Astrocyte (in vitro differentiated cells and primary cell): ENCODE results near the gene POU2AF1.

Experiments used
- EZH2 ChIP-seq: IDR thresholded peaks from 2 replicates; pipeline ENCODE4 v1.6.1; 2012; ENCODE audit warnings: mild to moderate bottlenecking, low read length, inconsistent platforms; ENCODE audit not compliant: insufficient read depth
- TF ChIP-seq, protein P1 (sequence below): IDR thresholded peaks from 2 replicates; pipeline ENCODE4 v1.5.1; 2011; ENCODE audit warnings: low read depth, mild to moderate bottlenecking, inconsistent platforms, low read length, moderate library complexity; ENCODE audit not compliant: insufficient read depth

DNA sequence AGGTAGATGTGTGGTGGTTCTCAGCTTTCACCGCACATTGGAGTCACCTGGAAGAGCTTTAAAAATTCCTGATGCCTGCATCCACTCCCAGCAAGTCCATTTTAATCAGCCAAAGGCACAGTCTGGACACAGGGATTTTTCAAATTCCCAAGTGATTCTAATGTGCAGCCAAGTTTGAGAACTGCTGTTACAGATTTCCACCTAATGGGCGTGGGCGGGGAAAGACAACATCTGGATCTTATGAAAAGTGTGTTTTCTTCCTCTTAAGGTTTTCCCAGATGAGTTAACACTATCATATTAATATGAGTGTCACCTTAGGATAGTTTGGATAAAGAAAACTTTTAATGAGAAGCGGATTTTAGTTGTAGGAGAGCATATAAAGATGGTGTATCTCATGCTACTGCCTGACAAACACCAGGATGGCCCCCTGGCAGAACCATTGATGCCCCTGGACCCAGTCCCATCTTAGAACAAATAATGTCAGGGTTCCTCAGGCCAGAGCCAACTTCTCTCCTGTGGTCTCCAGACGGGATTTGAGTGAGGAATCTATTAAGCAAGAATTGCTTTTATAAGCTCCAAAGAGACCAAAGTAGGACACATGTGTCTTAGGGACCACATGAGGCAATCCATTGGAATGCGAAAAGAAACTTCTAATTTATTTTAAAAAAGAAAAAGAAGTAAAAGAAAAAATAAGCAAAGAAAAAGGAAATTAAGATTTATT lies 31.9 kb downstream of the POU2AF1 start:
- no peak for TF ChIP-seq EZH2
- TF ChIP-seq, protein P1, sequence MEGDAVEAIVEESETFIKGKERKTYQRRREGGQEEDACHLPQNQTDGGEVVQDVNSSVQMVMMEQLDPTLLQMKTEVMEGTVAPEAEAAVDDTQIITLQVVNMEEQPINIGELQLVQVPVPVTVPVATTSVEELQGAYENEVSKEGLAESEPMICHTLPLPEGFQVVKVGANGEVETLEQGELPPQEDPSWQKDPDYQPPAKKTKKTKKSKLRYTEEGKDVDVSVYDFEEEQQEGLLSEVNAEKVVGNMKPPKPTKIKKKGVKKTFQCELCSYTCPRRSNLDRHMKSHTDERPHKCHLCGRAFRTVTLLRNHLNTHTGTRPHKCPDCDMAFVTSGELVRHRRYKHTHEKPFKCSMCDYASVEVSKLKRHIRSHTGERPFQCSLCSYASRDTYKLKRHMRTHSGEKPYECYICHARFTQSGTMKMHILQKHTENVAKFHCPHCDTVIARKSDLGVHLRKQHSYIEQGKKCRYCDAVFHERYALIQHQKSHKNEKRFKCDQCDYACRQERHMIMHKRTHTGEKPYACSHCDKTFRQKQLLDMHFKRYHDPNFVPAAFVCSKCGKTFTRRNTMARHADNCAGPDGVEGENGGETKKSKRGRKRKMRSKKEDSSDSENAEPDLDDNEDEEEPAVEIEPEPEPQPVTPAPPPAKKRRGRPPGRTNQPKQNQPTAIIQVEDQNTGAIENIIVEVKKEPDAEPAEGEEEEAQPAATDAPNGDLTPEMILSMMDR: no peak
